Mucosa of descending colon (tissue), 3 donors: ENCODE data around the gene SYT14. TPM values are rescaled to one million over a fixed set of nuclear protein-coding genes. Genes with fewer than 3 reads are reported as not detected.

Experiments used
- ATAC-seq: fragments of 200-7000 bp; cut with Tn5 transposase; one replicate; pipeline ENCODE4 v1.9.1; 2020; ENCODE audit warnings: mild to moderate bottlenecking, moderate library complexity
- DNase-seq, 3 donors: peaks; one replicate each; pipeline ENCODE4 v3.0.0-alpha.2; 2020
- H3K36me3 ChIP-seq: fragments of 200-600 bp; one replicate; pipeline ENCODE4 v1.8.0; 2021; ENCODE audit warnings: low read depth, mild to moderate bottlenecking
- H3K4me1 ChIP-seq: fragments of 200-600 bp; one replicate; pipeline ENCODE4 v1.8.0; 2021; ENCODE audit warnings: low read depth, mild to moderate bottlenecking
- H3K4me3 ChIP-seq: fragments of 200-600 bp; one replicate; pipeline ENCODE4 v1.8.0; 2021; ENCODE audit warnings: mild to moderate bottlenecking
- H3K9me3 ChIP-seq: fragments of 200-600 bp; one replicate; pipeline ENCODE4 v1.8.0; 2021; ENCODE audit warnings: mild to moderate bottlenecking
- CTCF ChIP-seq: fragments of 200-600 bp; IDR thresholded peaks from one replicate; pipeline ENCODE4 v1.8.0; 2022; ENCODE audit warnings: antibody characterized with exemption, mild to moderate bottlenecking
- intact Hi-C, 2 donors: fragments of 100-400 bp; cut with DNase I in 1 of 2; cut with micrococcal nuclease in 1 of 2; formaldehyde crosslinking; loops; one replicate each; pipeline versions ENCODE4 v1.11.0 to v1.11.1; 2022; cut with DNase I, micrococcal nuclease
- total RNA-seq, 3 donors: library from RNA; stranded (reverse); fragmentation: NEBNext Ultra II Directional in 2 of 3; extraction: Animal tissue kit (Norgen Biotek cat#: 25700) in 2 of 3; gene quantifications; one replicate each; pipeline versions ENCODE4 v1.2.1 to v1.2.4, GENCODE V29; 2021 to 2023
- donor health status: DM: no; HTN: no; CAD: no; lungs with moderate emphysema.
- donor health status: DM: no; HTN: no; CAD: no.
- donor health status: DM: no; HTN: yes; CAD: no.

Gene SYT14
- total RNA-seq, 3 donors from 2014 or later = 0.41 TPM; not detected in 2

- no peaks in the 10 kb centered on the region for H3K4me1 ChIP-seq
- H3K36me3 ChIP-seq = no peaks in the 10 kb centered on the region
- DNase-seq (no peak), ATAC-seq (no peak)
- no peaks in the 10 kb centered on the region for H3K9me3 ChIP-seq
- intact Hi-C loops = no loop called here
- H3K4me3 ChIP-seq = no peak overlapping the region
- TF ChIP-seq CTCF = no peak
Measured at GRCh38 chr1:209983953-209984352, 45.9 kb downstream of the SYT14 start.

- no peak for DNase-seq
- intact Hi-C loops = loop anchor here in 1 of 2 donors (5.0 kb wide), 1 partner anchor 123 kb away; no protein-coding TSS in a partner anchor
- no peaks in the 10 kb centered on the region for H3K9me3 ChIP-seq
Measured at GRCh38 chr1:209985002-209985401, 47.0 kb downstream of the SYT14 start.

GRCh38 chr1:209988706-209989105 lies 50.7 kb downstream of the SYT14 start:
- H3K4me3 ChIP-seq = no peak overlapping the region
- H3K36me3 ChIP-seq = no peaks in the 10 kb centered on the region
- H3K9me3 ChIP-seq = no peaks in the 10 kb centered on the region
- ATAC-seq = no peak
- DNase-seq = no peak
- intact Hi-C loops = loop anchor here in 1 of 2 donors (5.0 kb wide), 1 partner anchor 126 kb away; no protein-coding TSS in a partner anchor
- H3K4me1 ChIP-seq = no peaks in the 10 kb centered on the region
- no peak for TF ChIP-seq CTCF

More at GRCh38 chr1:209985002-209985401, 47.0 kb downstream of the SYT14 start:
- no peak for ATAC-seq
- TF ChIP-seq CTCF = no peak
- no peaks in the 10 kb centered on the region for H3K4me1 ChIP-seq
- H3K4me3 ChIP-seq = no peak overlapping the region
- no peaks in the 10 kb centered on the region for H3K36me3 ChIP-seq

- no peaks in the 10 kb centered on the region for H3K9me3 ChIP-seq
- intact Hi-C loops = loop anchor here in 1 of 2 donors (5.0 kb wide), 1 partner anchor 127 kb away; no protein-coding TSS in a partner anchor
- no peaks in the 10 kb centered on the region for H3K4me1 ChIP-seq
- H3K36me3 ChIP-seq = no peaks in the 10 kb centered on the region
- ATAC-seq (no peak), DNase-seq (no peak)
- H3K4me3 ChIP-seq = no peak overlapping the region
- no peak for TF ChIP-seq CTCF
Measured at GRCh38 chr1:209989525-209989924, 51.5 kb downstream of the SYT14 start.

GRCh38 chr1:209993061-209993830 lies 55.2 kb downstream of the SYT14 start:
- TF ChIP-seq CTCF = no peak
- Histone ChIP-seq H3K36me3 (no peaks in the 10 kb centered on the region), H3K9me3 (no peaks in the 10 kb centered on the region), H3K4me1 (no peaks in the 10 kb centered on the region), H3K4me3 (no peak overlapping the region)
- ATAC-seq (no peak), DNase-seq (no peak)
- intact Hi-C loops = no loop called here
